ENCODE results near the gene NPB.
A peak's percentile ranks its signal among the peaks of the same experiment; 100 is the strongest.

Gene NPB

GRCh38 chr17:81860756-81861568 lies 41.1 kb upstream of the NPB start:
- TF ChIP-seq FOXM1 (IDR thresholded peaks at IDR 0.05; ENCODE audit: borderline replicate concordance, low read depth): peak; percentile 50; the same call in 1 of the 2 replicates
- TF ChIP-seq EP300 (IDR thresholded peaks at IDR 0.05; ENCODE audit: borderline replicate concordance): no peak
- TF ChIP-seq TCF12 (IDR thresholded peaks at IDR 0.05; ENCODE audit: low read depth): no peak; the same call in none of the 2 replicates
- no peak for TF ChIP-seq REST (IDR thresholded peaks at IDR 0.05; ENCODE audit: low read depth)
- peak; percentile 93 for TF ChIP-seq TAF1 (IDR thresholded peaks at IDR 0.05; ENCODE audit: low read depth)
- TF ChIP-seq CEBPB (IDR thresholded peaks at IDR 0.05): peak; percentile 78; the same call in 1 of the 2 replicates
- peak; percentile 37; the same call in 1 of the 2 replicates for TF ChIP-seq USF1 (IDR thresholded peaks at IDR 0.05)
- no peak; the same call in 1 of the 2 replicates for TF ChIP-seq EGR1 (IDR thresholded peaks at IDR 0.05)
- 0 out of 2 replicates have a peak, but pooled peaks have one; percentile 5 for TF ChIP-seq NFIC (IDR thresholded peaks at IDR 0.05)
- peak; percentile 87 for TF ChIP-seq MAX (IDR thresholded peaks at IDR 0.05)
- peak; percentile 6; the same call in 1 of the 2 replicates for TF ChIP-seq TEAD4 (IDR thresholded peaks at IDR 0.05)
- TF ChIP-seq ZBTB7A (IDR thresholded peaks at IDR 0.05; ENCODE audit: low read depth): peak; percentile 91; the same call in 1 of the 2 replicates
- peak; percentile 75; the same call in 1 of the 2 replicates for TF ChIP-seq CREB1 (IDR thresholded peaks at IDR 0.05; ENCODE audit: low read depth)
- TF ChIP-seq YY1 (IDR thresholded peaks at IDR 0.05; ENCODE audit: low read depth): peak; percentile 82
- no peak for TF ChIP-seq RAD21 (IDR thresholded peaks at IDR 0.05; ENCODE audit: low read depth)

GRCh38 chr17:81863123-81863675 lies 38.8 kb upstream of the NPB start:
- TF ChIP-seq TCF12 (IDR thresholded peaks at IDR 0.05; ENCODE audit: low read depth) (no peak), FOXM1 (IDR thresholded peaks at IDR 0.05; ENCODE audit: borderline replicate concordance, low read depth) (no peak), CREB1 (IDR thresholded peaks at IDR 0.05; ENCODE audit: low read depth) (no peak), CEBPB (IDR thresholded peaks at IDR 0.05) (no peak), EGR1 (IDR thresholded peaks at IDR 0.05) (no peak), TAF1 (IDR thresholded peaks at IDR 0.05; ENCODE audit: low read depth) (no peak), NFIC (IDR thresholded peaks at IDR 0.05) (no peak), YY1 (IDR thresholded peaks at IDR 0.05; ENCODE audit: low read depth) (no peak), TEAD4 (IDR thresholded peaks at IDR 0.05) (no peak), MAX (IDR thresholded peaks at IDR 0.05) (no peak), RAD21 (IDR thresholded peaks at IDR 0.05; ENCODE audit: low read depth) (no peak), EP300 (IDR thresholded peaks at IDR 0.05; ENCODE audit: borderline replicate concordance) (no peak), ZBTB7A (IDR thresholded peaks at IDR 0.05; ENCODE audit: low read depth) (no peak)

GRCh38 chr17:81863833-81864768 lies 37.9 kb upstream of the NPB start:
- no peak for TF ChIP-seq TCF12 (IDR thresholded peaks at IDR 0.05; ENCODE audit: low read depth)
- no peak for TF ChIP-seq NFIC (IDR thresholded peaks at IDR 0.05)
- TF ChIP-seq TAF1 (IDR thresholded peaks at IDR 0.05; ENCODE audit: low read depth): no peak
- TF ChIP-seq CEBPB (IDR thresholded peaks at IDR 0.05): no peak
- no peak for TF ChIP-seq TEAD4 (IDR thresholded peaks at IDR 0.05)
- TF ChIP-seq EGR1 (IDR thresholded peaks at IDR 0.05): no peak

- TF ChIP-seq TAF1 (IDR thresholded peaks at IDR 0.05; ENCODE audit: low read depth) (no peak), RAD21 (IDR thresholded peaks at IDR 0.05; ENCODE audit: low read depth) (no peak), TEAD4 (IDR thresholded peaks at IDR 0.05) (no peak), EP300 (IDR thresholded peaks at IDR 0.05; ENCODE audit: borderline replicate concordance) (no peak), ZBTB7A (IDR thresholded peaks at IDR 0.05; ENCODE audit: low read depth) (no peak), CREB1 (IDR thresholded peaks at IDR 0.05; ENCODE audit: low read depth) (no peak), NFIC (IDR thresholded peaks at IDR 0.05) (no peak), USF1 (IDR thresholded peaks at IDR 0.05) (no peak), REST (IDR thresholded peaks at IDR 0.05; ENCODE audit: low read depth) (no peak), CEBPB (IDR thresholded peaks at IDR 0.05) (no peak), FOXM1 (IDR thresholded peaks at IDR 0.05; ENCODE audit: borderline replicate concordance, low read depth) (no peak), YY1 (IDR thresholded peaks at IDR 0.05; ENCODE audit: low read depth) (no peak)
Measured at GRCh38 chr17:81865358-81865732, 36.7 kb upstream of the NPB start.

All from Ishikawa (cell line).